Activated naive CD4-positive, alpha-beta T cell treated with anti-CD3 and anti-CD28 coated beads, Interleukin-2, amount 10 ng/mL, durations not matched to agents 7 days and 5 days (primary cell): ENCODE measurements around the gene ZMIZ1.

Experiments used
- CTCF ChIA-PET: fragments of 350-600 bp; sonication (Branson Sonifier 250); formaldehyde crosslinking; loops from one replicate; lab custom pipeline; 2021; ENCODE audit warnings: antibody characterized with exemption; lab: Charles Lee
- DNase-seq: peaks from one replicate; pipeline ENCODE4 v3.0.0-alpha.2; 2020
- H3K27ac Mint-ChIP-seq: one replicate; pipeline ENCODE4 v1.8.0; 2021; ENCODE audit warnings: mild to moderate bottlenecking, moderate library complexity, mixed read lengths
- H3K27me3 Mint-ChIP-seq: one replicate; pipeline ENCODE4 v1.8.0; 2021; ENCODE audit warnings: mild to moderate bottlenecking, mixed read lengths
- H3K36me3 Mint-ChIP-seq: one replicate; pipeline ENCODE4 v1.8.0; 2021; ENCODE audit warnings: mixed read lengths
- H3K4me1 Mint-ChIP-seq: one replicate; pipeline ENCODE4 v1.8.0; 2021; ENCODE audit warnings: mixed read lengths
- H3K4me3 Mint-ChIP-seq: one replicate; pipeline ENCODE4 v1.8.0; 2021; ENCODE audit warnings: mild to moderate bottlenecking, moderate library complexity, mixed read lengths
- H3K9me3 Mint-ChIP-seq: one replicate; pipeline ENCODE4 v1.8.0; 2021; ENCODE audit warnings: mixed read lengths

Gene ZMIZ1

DNA sequence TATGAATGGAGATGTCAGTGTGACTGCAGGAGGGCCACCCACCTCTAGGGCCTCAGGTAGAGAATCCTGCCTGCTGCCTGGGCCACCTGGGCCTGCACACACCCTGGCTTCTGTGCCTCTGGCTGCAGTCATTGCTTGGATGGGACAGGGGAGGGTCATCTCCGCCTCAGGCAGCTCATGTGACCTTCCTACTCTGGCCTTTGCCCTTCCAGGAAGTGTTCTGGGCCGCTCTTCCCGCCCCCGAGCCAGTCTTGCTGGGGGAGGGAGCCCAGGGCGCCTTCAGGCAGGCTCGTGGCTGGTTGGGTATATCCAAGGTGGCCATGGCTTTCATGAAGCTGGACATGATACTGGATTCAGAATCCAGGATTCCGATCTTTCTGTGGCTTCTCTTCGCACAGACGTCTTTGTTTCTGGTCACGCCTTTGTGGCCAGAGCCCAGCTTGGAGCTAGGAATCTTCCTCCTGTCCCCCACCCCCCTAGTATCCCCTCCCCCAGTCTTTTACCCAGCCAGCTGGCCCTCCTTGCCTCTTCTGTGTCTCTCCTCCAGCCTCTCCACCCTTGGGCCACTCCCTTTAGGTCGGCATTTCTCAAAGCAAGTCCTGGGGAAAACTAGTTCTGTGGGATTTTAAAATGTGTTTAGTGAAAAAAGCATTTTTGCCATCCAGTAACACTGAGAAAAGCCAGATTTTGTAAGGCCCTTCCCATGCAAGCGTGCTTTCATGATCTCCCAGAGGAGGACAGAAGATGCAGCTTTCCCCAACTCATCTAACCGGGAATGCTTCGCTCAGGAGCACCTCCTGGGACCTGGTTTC lies 119.6 kb downstream of the ZMIZ1 start:
- no peak overlapping the region for H3K4me3 Mint-ChIP-seq
- DNase-seq = no peak
- H3K9me3 Mint-ChIP-seq = no peaks in the 10 kb centered on the region
- peaks cover 13% of the 10 kb centered on the region for H3K27me3 Mint-ChIP-seq
- H3K4me1 Mint-ChIP-seq = no peaks in the 10 kb centered on the region
- H3K36me3 Mint-ChIP-seq = no peaks in the 10 kb centered on the region
- CTCF ChIA-PET = interaction anchor here (1.3 kb wide), 1 partner anchor 9 kb away, joined by 4 read pairs; no protein-coding TSS in a partner anchor
- H3K27ac Mint-ChIP-seq = no peak overlapping the region

DNA sequence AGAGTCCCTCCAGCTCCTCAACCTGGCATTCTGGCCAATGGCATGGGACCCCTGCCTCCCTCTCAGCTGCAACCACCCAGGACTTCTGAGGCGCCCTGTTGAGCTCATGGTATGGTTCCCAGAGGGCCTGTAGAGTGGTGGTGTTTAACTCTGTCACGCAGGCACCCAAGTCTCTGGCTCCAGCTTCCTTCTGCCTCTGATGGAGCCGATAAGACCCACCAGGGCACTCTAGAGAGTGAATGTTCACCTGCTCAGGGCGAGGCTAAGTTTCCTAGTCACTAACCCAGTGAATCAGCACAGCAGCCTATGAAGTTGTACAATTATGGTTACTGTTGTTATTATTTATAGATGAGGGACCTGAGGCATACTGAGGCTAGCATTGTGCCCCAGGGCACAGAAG lies 120.4 kb downstream of the ZMIZ1 start:
- H3K4me1 Mint-ChIP-seq = no peaks in the 10 kb centered on the region

DNA sequence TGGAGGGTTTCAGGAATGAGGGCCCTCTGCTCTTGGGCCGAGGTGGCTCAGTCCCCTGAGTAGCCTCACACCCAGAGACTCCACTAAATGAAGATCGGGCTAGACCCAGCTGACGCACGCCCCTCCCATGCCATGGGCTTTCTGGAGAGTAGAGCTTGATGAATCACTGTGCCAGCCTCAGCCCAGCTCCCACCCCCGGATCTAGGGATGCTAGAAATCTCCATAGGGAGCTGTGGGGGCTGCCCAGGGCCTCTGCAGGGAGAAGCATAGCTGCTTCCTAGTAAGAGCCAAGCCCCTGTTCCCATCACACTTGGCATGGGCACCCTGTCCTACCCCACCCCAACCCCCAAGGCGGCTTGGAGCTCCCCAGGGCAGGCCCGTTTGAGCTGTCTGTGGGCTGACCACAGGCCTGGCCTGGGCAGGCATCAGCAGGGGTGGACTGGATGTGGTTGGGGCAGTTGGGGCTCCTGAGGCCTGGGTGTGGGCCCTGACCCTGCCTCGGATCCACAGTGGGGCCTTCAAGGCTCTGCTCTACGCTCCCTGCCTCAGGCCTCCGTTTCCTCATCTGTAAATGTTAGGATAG lies 121.2 kb downstream of the ZMIZ1 start:
- CTCF ChIA-PET = interaction anchor here (0.6 to 1.1 kb wide), 3 partner anchors 13 to 1143 kb away, joined by 3 to 4 read pairs (median 3); no protein-coding TSS in a partner anchor
- H3K27ac Mint-ChIP-seq = no peak overlapping the region
- no peak overlapping the region for H3K4me3 Mint-ChIP-seq
- H3K9me3 Mint-ChIP-seq = no peaks in the 10 kb centered on the region
- peaks cover 3% of the 10 kb centered on the region for H3K27me3 Mint-ChIP-seq
- no peak for DNase-seq
- no peaks in the 10 kb centered on the region for H3K4me1 Mint-ChIP-seq
- H3K36me3 Mint-ChIP-seq = no peaks in the 10 kb centered on the region

More for the DNA sequence above, 120.4 kb downstream of the ZMIZ1 start:
- H3K9me3 Mint-ChIP-seq = no peaks in the 10 kb centered on the region
- no peaks in the 10 kb centered on the region for H3K36me3 Mint-ChIP-seq
- CTCF ChIA-PET = no interaction called here
- H3K27ac Mint-ChIP-seq = no peak overlapping the region
- H3K27me3 Mint-ChIP-seq = peaks cover 9% of the 10 kb centered on the region
- DNase-seq = no peak
- H3K4me3 Mint-ChIP-seq = no peak overlapping the region

DNA sequence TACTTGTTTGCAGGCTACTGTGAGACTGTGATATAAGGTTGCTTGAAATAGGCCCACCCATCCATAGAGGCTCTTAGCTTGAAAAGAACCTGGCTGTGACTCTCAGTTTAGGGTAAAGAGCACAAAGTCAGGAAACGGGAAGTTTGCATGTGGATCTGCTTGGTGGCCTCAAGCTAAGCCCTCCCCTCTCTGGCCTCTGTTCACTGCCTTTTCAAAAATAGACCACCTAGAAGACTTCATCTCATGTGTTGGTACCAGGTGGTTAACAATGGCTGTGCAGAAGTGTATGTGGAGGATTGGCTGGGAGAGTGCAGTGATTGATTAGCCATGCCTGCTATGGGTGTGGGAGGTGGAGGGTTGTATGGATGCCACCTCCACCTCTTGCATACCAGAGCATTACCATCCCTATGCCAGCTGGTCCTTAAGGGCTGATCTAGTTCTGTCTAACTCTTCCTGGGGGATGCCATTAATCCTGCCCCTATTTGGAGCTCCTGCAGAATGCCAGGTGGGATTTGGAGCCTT lies 122.0 kb downstream of the ZMIZ1 start:
- Mint-ChIP-seq H3K4me3 (no peak overlapping the region), H3K27ac (no peak overlapping the region), H3K4me1 (no peaks in the 10 kb centered on the region), H3K36me3 (no peaks in the 10 kb centered on the region), H3K9me3 (no peaks in the 10 kb centered on the region), H3K27me3 (peaks cover 7% of the 10 kb centered on the region)
- no peak for DNase-seq
- CTCF ChIA-PET = interaction anchor here (1.0 to 1.1 kb wide), 2 partner anchors 12 to 980 kb away, joined by 3 read pairs; no protein-coding TSS in a partner anchor

DNA sequence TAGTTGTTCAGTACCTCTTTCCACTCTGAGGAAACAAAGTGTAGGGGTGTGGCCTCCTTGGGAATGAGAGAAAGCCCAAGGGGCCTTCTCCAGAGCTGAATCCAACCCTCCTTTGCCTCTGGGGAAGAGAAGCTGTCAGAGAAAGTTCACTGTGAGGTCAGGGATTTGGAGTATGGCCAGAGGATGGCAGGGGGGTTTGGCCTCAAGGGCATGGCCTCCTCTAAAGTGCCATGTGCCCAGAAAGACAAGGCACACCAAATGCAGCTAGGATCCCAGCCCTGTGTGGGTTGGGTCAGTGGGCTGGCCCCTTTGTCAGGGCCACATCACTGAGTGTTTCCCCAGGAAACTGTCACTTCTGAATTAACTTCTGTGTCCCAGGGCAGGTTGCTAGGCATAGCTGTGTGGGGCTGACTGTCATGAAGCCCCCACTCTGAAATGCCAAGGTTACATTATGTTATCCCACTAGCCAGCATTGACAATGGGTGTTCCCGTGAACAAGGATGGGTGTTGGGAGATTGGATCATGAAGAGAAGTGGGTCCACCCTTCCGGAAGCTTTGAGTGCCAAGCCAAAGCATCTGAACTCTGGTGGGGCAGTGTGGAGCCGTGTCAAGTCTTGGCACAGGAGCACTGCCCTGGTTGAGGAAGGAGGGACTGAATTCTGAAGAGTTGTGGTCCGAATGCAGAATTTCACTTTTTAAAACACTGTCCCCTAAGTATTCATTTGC lies 123.3 kb downstream of the ZMIZ1 start:
- Mint-ChIP-seq H3K9me3 (no peaks in the 10 kb centered on the region), H3K27me3 (peaks cover 7% of the 10 kb centered on the region), H3K4me3 (no peak overlapping the region), H3K27ac (no peak overlapping the region), H3K36me3 (no peaks in the 10 kb centered on the region), H3K4me1 (no peaks in the 10 kb centered on the region)
- no peak for DNase-seq
- CTCF ChIA-PET = interaction anchor here (1.0 kb wide), 1 partner anchor 14 kb away, joined by 3 read pairs; no protein-coding TSS in a partner anchor

DNA sequence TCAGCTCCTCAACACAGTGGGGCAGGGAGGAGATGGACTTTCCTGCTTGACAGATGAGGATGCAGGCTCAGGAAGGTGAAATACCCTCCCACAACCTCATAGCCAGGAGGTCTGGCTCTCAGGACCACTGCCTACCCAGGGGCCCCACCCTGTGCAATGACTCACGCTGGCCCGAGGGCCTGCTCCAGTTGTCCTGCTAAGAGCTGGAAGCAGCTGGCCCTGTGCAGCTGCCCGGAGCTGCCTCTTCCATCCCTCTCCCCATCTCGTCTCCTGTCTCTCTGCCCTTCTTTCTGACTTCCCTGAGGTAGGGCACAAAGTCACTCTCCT lies 123.9 kb downstream of the ZMIZ1 start:
- Mint-ChIP-seq H3K4me1 (no peaks in the 10 kb centered on the region), H3K27me3 (peaks cover 7% of the 10 kb centered on the region), H3K4me3 (no peak overlapping the region), H3K9me3 (no peaks in the 10 kb centered on the region), H3K36me3 (no peaks in the 10 kb centered on the region), H3K27ac (no peak overlapping the region)
- DNase-seq = no peak
- CTCF ChIA-PET = interaction anchor here (1.0 to 5.4 kb wide), 2 partner anchors 14 to 1146 kb away, joined by 3 to 62 read pairs; no protein-coding TSS in a partner anchor

DNA sequence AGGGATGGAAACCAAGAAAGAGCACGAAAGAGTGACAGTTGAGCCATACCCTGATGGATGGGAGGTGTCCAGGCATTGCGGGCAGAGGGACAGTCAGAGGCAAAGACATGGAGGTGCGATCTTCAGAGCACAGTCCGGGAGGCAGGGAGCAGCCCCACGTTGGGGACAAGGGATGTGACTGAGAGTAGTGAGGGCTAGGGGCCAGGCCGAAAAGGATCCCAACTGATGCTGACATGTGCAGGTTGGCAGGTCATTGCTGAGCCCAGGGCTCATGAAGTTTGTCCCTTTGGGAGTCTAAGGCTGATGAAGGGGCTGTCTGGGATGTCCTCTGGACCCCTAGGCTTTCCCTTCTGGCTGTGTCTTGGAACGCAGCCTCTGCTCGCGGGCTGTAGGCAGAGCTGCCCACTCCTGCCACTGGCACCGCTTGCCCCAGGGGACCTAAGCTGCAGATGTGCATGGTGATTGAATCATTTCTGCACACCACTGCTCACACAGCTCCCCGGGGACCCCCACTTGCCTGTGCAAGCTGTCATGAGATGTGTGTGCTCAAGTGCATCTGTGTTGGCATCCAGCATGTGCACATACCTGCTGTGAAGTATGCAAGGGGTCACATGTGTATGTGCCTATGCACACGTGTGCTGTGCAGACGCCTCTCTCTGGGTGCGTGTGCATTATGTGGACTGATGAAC lies 125.1 kb downstream of the ZMIZ1 start:
- Mint-ChIP-seq H3K27ac (no peak overlapping the region), H3K27me3 (peaks cover 7% of the 10 kb centered on the region), H3K4me3 (no peak overlapping the region), H3K36me3 (no peaks in the 10 kb centered on the region), H3K9me3 (no peaks in the 10 kb centered on the region), H3K4me1 (no peaks in the 10 kb centered on the region)
- CTCF ChIA-PET = interaction anchor here (0.8 to 5.4 kb wide), 13 partner anchors 10 to 1147 kb away, joined by 3 to 62 read pairs (median 9); no protein-coding TSS in a partner anchor
- DNase-seq = no peak

DNA sequence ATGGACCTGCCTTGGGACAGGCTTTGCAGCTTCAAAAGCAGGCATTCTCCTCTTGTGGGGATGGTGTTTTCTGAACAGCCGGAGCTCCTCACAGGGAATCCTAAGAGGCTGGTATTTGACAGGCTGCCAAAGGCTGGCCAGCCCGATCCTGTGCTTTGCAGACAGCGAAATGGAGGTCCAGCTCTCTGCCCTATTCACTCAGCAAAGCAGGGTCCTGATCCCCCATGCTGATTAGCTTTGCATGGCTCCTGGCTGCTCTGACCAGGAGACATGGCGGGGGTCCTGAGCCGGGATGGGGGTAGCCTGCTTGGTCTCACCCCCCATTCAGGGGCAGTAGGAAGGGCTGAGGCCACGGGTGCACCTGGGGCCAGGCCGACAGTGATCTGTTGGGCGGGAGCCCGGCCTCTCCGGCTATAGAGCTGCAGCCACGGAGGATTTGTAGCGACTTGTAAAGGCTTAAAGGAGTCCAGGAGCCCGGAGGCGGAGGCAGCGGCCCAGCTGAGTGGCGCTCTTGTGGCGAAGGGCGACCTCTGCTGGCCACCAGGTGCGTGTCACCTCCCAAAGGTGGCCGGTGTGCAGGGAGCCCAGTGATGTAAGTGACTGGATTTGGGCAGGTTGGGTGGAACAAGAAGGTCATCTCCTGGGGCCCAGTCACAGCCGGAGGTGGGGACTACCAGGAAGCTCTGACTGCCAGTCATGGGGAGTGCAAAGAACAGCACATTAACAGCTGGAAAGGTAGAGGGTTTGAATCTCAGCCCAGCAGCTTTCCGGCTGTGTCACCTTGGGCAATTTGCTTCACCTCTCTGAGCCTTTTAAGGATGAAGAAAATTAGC lies 126.5 kb downstream of the ZMIZ1 start:
- CTCF ChIA-PET = interaction anchor here (0.6 to 5.4 kb wide), 45 partner anchors 9 to 1148 kb away, joined by 3 to 62 read pairs (median 4); no protein-coding TSS in a partner anchor
- no peak overlapping the region for H3K27ac Mint-ChIP-seq
- no peaks in the 10 kb centered on the region for H3K9me3 Mint-ChIP-seq
- DNase-seq = peak; percentile 84
- no peak overlapping the region for H3K4me3 Mint-ChIP-seq
- H3K27me3 Mint-ChIP-seq = peaks cover 4% of the 10 kb centered on the region
- H3K36me3 Mint-ChIP-seq = no peaks in the 10 kb centered on the region
- H3K4me1 Mint-ChIP-seq = no peaks in the 10 kb centered on the region

DNA sequence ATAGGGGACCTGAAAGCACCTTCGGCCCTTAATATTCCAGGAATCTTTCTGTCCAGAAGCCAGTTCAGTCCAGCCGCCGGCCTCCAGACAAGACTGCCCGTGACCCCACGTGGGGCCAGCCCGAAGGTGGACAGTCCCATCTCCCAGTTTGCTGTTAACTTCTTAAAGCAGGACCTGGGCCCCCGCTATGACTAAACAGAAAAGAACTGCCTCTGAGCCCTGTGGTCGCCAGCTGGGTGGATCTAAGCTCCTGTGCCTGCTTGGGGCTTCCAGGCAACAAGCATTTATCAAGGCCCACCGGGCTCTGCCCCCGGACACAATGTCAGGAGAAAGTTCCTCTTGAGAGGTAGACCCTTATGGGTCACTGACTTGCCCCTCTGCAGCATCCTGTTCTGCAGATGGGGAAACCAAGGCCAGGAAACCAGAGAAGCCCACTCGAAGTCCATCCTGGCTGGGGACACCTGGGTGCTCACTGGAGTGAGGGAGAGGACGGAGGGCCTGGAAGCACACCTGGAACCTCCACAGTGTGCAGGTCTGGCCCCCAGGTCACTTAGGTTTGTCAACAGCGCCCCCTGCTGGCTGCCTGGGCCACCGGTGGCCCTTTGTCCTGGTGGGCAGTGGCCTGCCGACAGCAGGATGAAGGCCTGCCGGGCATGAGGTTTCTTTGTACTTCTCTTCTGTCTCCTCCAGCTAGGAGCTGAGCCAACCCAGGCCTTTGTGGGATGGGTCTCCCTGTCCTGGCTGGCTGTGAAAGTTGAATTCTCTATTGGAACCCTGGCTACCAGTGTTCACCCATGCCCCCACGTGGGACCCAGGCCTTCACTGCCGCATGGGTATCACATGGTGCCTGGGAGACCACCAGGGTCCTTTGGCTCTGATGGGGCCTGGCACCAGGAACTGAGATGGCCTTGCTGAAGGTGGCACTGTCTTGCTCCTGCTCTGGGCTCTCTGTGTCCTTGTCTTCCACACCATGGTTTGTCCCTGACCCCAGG lies 128.0 kb downstream of the ZMIZ1 start:
- Mint-ChIP-seq H3K27ac (no peak overlapping the region), H3K4me1 (no peaks in the 10 kb centered on the region), H3K27me3 (peaks cover 4% of the 10 kb centered on the region), H3K9me3 (no peaks in the 10 kb centered on the region), H3K4me3 (no peak overlapping the region), H3K36me3 (no peaks in the 10 kb centered on the region)
- DNase-seq = peak; percentile 83
- CTCF ChIA-PET = interaction anchor here (0.6 to 5.4 kb wide), 23 partner anchors 7 to 1163 kb away, joined by 3 to 62 read pairs (median 4); partner anchors contain the start of gene RPS24

DNA sequence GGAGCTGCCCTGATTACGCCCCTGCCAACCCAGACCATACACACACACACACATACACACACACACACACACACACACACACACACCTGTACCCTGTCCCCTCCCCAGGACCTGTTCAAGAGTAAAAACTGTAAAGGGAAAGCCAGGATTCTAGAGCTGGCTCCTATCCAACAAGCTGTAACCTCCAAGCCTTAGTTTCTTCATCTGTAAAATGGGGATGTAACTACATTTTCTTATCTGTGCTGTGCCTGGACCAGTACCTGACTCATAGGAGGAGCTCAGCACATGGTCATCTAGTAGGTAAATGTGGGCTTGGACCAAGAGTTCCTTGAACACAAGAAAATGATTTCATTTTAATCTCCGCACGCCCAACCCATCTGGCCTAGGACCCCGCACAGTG lies 128.8 kb downstream of the ZMIZ1 start:
- no peaks in the 10 kb centered on the region for H3K4me1 Mint-ChIP-seq
- H3K9me3 Mint-ChIP-seq = no peaks in the 10 kb centered on the region
- no peaks in the 10 kb centered on the region for H3K36me3 Mint-ChIP-seq
- no peak overlapping the region for H3K4me3 Mint-ChIP-seq
- DNase-seq = no peak
- H3K27ac Mint-ChIP-seq = no peak overlapping the region
- CTCF ChIA-PET = interaction anchor here (0.6 to 5.4 kb wide), 9 partner anchors 9 to 1151 kb away, joined by 3 to 62 read pairs (median 3); no protein-coding TSS in a partner anchor
- peaks cover 4% of the 10 kb centered on the region for H3K27me3 Mint-ChIP-seq

DNA sequence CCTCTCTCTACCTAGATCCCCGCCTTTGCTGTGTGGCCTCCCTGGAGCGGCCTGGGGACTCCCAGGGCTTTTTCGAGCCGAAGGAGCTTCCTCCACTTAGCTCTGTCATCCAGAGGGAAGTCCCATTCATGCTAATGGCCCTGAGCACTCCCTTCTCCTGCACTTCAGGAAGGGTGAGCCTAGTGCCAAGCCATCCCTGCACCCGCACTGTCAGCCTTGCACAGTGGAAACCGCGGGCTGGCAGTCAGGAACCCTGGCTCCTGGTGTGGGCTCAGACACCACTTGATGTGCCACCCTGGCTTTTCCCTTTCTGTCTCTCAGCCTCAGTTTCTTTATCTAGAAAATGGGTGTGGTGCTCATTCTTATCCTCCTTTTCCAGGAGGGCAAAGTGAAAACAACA lies 131.6 kb downstream of the ZMIZ1 start:
- peaks cover 3% of the 10 kb centered on the region for H3K27me3 Mint-ChIP-seq
- CTCF ChIA-PET = no interaction called here
- H3K27ac Mint-ChIP-seq = no peak overlapping the region
- no peaks in the 10 kb centered on the region for H3K36me3 Mint-ChIP-seq
- H3K4me1 Mint-ChIP-seq = no peaks in the 10 kb centered on the region
- no peaks in the 10 kb centered on the region for H3K9me3 Mint-ChIP-seq
- no peak overlapping the region for H3K4me3 Mint-ChIP-seq
- no peak for DNase-seq

DNA sequence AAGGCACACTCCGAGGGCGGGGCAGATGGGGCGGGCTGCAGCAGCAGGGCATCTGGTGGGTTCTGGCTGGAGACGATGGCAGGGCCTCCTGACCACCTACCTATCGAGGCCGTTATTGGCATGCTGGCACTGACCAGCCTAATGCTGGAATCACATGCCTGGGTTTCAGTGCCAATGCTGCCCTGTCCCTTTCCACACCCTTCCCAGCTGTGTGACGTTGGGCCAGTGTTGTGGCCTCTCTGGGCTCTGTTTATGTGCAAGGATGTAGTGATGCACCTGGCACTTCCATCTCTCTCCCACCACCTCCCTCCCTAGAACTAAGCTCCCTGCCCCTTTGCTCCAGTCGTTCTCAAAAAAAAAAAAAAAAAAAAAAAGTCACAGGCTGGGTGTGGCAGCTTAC lies 132.9 kb downstream of the ZMIZ1 start:
- CTCF ChIA-PET = interaction anchor here (1.6 to 1.8 kb wide), 2 partner anchors 12 to 1155 kb away, joined by 7 to 9 read pairs; no protein-coding TSS in a partner anchor
- Mint-ChIP-seq H3K4me3 (no peak overlapping the region), H3K9me3 (no peaks in the 10 kb centered on the region), H3K36me3 (peaks cover 2% of the 10 kb centered on the region), H3K4me1 (no peaks in the 10 kb centered on the region), H3K27ac (no peak overlapping the region), H3K27me3 (no peaks in the 10 kb centered on the region)
- DNase-seq = no peak
